Thoracic aorta (tissue), 2 donors: ENCODE results near the gene PDE9A. TPM values are rescaled to one million over a fixed set of nuclear protein-coding genes. Genes with fewer than 3 reads are reported as not detected.

Source experiments
- ATAC-seq: fragments of 150-250 bp; one replicate; pipeline ENCODE4 v1.8.0; 2017; ENCODE audit warnings: low read depth; ENCODE audit not compliant: insufficient number of reproducible peaks, low FRiP score
- DNase-seq: peaks from one replicate; pipeline ENCODE4 v3.0.0-alpha.2; 2020; ENCODE audit warnings: low spot score
- H3K27ac ChIP-seq, 2 donors: fragments of 200-600 bp; sonication (generic); 1 replicate in 1 of 2; 2 replicates in 1 of 2; pipeline ENCODE4 v1.5.1; 2016; ENCODE audit warnings: mild to moderate bottlenecking in 2 of 2, moderate library complexity in 2 of 2
- H3K27me3 ChIP-seq: fragments of 200-600 bp; sonication (generic); replicated peaks from 2 replicates; pipeline ENCODE4 v1.6.0; 2016; ENCODE audit warnings: mild to moderate bottlenecking; ENCODE audit not compliant: insufficient read depth
- H3K36me3 ChIP-seq: fragments of 200-600 bp; sonication (generic); one replicate; pipeline ENCODE4 v1.5.1; 2016
- H3K4me1 ChIP-seq, 2 donors: fragments of 200-600 bp; sonication (generic); 1 replicate in 1 of 2; 2 replicates in 1 of 2; pipeline versions ENCODE4 v1.5.1 to v1.6.0; 2016; ENCODE audit warnings: low read depth in 2 of 2, mild to moderate bottlenecking in 1 of 2; ENCODE audit not compliant: control insufficient read depth in 1 of 2
- H3K4me3 ChIP-seq: fragments of 200-600 bp; sonication (generic); 2 replicates; pipeline ENCODE4 v1.5.1; 2016; ENCODE audit warnings: mild to moderate bottlenecking
- H3K9me3 ChIP-seq: fragments of 200-600 bp; sonication (generic); 2 replicates; pipeline ENCODE4 v1.5.1; 2016
- CTCF ChIP-seq: fragments of 200-600 bp; sonication (generic); IDR thresholded peaks from one replicate; pipeline ENCODE4 v1.5.1; 2019; ENCODE audit warnings: antibody characterized with exemption
- total RNA-seq, 2 donors: library from RNA; depleted of rRNA; stranded (reverse); fragments of >200 nt; gene quantifications; one replicate each; pipeline versions ENCODE4 v1.1.0 to v1.2.3, GENCODE V29; 2016

PDE9A gene
- total RNA-seq, 2 donors from 2014 or later: 4.2 to 4.7 TPM

GRCh38 chr21:42666925-42667324 is 13.5 kb downstream of the PDE9A start:
- H3K27me3 ChIP-seq: no peaks in the 10 kb centered on the region
- ATAC-seq (no peak), DNase-seq (no peak)
- H3K4me1 ChIP-seq: no peaks in the 10 kb centered on the region
- no peaks in the 10 kb centered on the region for H3K36me3 ChIP-seq
- no peak overlapping the region for H3K4me3 ChIP-seq
- no peak for TF ChIP-seq CTCF
- no peaks in the 10 kb centered on the region for H3K9me3 ChIP-seq
- no peak overlapping the region for H3K27ac ChIP-seq

GRCh38 chr21:42668298-42668992 is 15.0 kb downstream of the PDE9A start:
- ATAC-seq (no peak), DNase-seq (no peak)
- TF ChIP-seq CTCF: no peak
- H3K4me1 ChIP-seq: no peaks in the 10 kb centered on the region
- no peaks in the 10 kb centered on the region for H3K27me3 ChIP-seq
- H3K9me3 ChIP-seq: no peaks in the 10 kb centered on the region
- H3K27ac ChIP-seq: no peak overlapping the region
- H3K4me3 ChIP-seq: no peak overlapping the region
- H3K36me3 ChIP-seq: no peaks in the 10 kb centered on the region

GRCh38 chr21:42669041-42669440 is 15.6 kb downstream of the PDE9A start:
- no peak overlapping the region for H3K4me3 ChIP-seq

GRCh38 chr21:42670058-42670880 is 16.8 kb downstream of the PDE9A start:
- ATAC-seq (no peak), DNase-seq (no peak)
- Histone ChIP-seq H3K9me3 (no peaks in the 10 kb centered on the region), H3K36me3 (no peaks in the 10 kb centered on the region), H3K4me1 (no peaks in the 10 kb centered on the region), H3K27me3 (no peaks in the 10 kb centered on the region), H3K27ac (no peak overlapping the region), H3K4me3 (no peak overlapping the region)
- no peak for TF ChIP-seq CTCF

More at GRCh38 chr21:42669041-42669440, 15.6 kb downstream of the PDE9A start:
- Histone ChIP-seq H3K36me3 (no peaks in the 10 kb centered on the region), H3K27me3 (no peaks in the 10 kb centered on the region), H3K4me1 (no peaks in the 10 kb centered on the region), H3K27ac (no peak overlapping the region), H3K9me3 (no peaks in the 10 kb centered on the region)
- DNase-seq (no peak), ATAC-seq (no peak)
- no peak for TF ChIP-seq CTCF

GRCh38 chr21:42670884-42671283 is 17.5 kb downstream of the PDE9A start:
- Histone ChIP-seq H3K27me3 (no peaks in the 10 kb centered on the region), H3K27ac (no peak overlapping the region), H3K9me3 (no peaks in the 10 kb centered on the region), H3K4me1 (no peaks in the 10 kb centered on the region), H3K36me3 (no peaks in the 10 kb centered on the region), H3K4me3 (no peak overlapping the region)
- ATAC-seq (no peak), DNase-seq (no peak)
- TF ChIP-seq CTCF: no peak
